ENCODE data around the gene DGKG.

Gene DGKG

DNA sequence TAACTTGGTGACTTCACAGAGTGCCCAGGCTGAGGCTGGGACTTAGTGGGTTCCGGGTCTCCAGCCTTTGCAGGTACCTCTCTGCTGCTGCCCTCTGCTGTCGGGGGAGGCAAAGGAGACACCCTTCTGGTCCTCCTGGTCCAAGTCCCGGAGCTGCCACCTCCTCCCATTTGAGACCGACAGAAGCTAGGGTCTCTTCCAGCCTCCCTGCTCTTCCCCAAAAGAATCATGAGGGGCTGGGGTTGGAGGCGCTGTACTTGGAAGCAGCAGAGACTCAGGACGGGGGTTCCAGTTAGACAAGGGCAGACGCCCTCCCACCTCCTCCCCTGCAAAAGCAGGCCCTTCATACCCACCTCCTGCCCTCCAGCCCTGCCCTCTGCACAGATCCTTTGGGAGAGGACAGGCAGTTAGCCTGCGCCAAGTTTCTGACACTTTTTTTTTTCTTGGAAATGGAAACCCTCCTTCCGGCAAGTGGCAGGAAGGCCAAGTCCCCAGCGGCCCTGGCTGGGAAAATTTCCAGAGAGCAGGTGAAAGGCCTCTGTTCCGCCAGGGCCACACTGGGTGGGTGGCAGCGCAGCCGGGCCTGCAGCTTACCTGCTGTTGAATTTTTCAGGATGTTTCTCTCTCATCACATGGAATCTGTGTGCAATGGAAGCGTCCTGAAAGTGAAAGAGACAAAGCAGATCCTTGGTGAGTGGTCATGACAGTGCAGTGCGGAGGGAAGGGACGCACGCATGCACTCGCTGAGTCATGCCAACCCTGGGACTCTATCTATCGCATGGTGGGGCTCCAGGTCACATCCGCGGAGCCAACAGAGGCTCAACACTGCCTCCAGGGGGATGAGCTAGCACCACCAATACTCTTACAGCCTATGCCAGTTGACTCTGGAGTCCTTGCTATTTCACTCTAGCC, 119.9 kb downstream of the DGKG start:
- no peak for DNase-seq (ENCODE audit: low spot score)

DNA sequence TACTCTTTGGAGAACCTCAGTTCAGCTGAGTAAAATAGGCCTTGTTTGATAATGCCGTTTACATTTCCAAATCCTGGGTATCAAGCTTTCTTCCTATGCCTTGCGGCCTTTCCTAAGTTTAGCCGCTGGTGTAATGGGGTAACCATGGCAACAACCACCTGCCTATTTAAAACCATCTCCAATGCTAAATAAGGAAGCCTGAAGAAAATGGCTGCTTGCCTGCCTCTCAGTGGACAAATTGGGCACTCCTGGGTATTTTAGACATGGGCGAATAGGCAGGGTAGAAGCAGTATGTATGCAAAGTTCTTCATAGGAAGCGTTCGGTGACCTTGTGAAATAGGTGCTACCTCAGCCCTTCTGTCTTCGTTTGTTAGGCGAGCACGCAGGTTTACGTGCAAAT, 122.7 kb downstream of the DGKG start:
- DNase-seq (ENCODE audit: low spot score): no peak

- no peak for DNase-seq (ENCODE audit: low spot score)
Observed at GRCh38 chr3:186237915-186238314, 124.1 kb downstream of the DGKG start.

GRCh38 chr3:186236357-186237020, 125.5 kb downstream of the DGKG start:
- DNase-seq (ENCODE audit: low spot score): no peak

GRCh38 chr3:186235554-186235953, 126.5 kb downstream of the DGKG start:
- DNase-seq (ENCODE audit: low spot score): no peak

GRCh38 chr3:186234152-186234551, 127.9 kb downstream of the DGKG start:
- no peak for DNase-seq (ENCODE audit: low spot score)

DNA sequence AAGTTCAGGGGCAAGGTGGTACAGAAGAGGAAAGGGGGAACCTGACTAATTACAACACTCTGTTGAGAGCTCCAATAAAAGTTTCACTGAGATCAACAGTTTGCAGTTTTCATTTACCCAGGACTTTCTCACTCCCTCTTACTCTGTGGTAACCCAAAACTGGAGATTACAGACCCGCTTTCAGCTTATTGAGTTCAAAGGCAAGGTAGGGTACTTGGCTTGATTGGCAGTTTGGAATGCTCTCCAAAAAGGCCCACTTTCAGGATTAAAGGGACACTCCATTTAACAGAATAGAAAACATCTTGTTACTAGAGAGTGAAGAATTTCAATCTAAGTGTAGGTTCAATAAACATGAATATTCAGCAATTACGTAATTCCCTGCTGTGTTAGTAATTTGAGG, 135.6 kb downstream of the DGKG start:
- DNase-seq (ENCODE audit: low spot score): no peak

GRCh38 chr3:186225603-186226002, 136.4 kb downstream of the DGKG start:
- no peak for DNase-seq (ENCODE audit: low spot score)

DNA sequence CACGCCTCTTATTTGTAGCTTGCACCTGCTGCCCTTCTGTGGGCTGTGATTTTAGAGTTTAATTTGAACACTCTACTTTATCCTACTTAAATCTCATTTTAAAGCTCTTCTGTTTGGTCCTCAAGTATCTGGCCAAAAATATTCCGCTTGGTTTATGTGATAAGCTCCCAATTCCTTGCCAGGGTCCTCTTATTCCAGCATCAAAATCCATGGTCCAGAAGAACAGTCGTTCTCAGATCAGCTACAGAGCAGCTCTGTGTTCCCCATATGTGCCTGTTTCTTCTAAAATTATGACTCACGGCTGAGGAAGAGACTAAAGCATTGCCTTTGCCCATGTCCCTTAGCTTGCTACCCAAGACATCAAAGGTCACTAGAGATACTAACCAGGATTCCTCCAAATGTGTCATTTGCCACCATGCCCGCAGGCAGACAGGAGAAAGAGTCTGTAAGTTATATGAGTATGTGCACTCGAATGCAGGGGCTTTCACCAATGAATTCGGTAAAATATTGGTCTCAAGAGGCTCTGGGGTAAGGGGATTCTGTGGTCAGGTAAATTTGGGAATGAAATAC, 137.9 kb downstream of the DGKG start:
- DNase-seq (ENCODE audit: low spot score): no peak

DNA sequence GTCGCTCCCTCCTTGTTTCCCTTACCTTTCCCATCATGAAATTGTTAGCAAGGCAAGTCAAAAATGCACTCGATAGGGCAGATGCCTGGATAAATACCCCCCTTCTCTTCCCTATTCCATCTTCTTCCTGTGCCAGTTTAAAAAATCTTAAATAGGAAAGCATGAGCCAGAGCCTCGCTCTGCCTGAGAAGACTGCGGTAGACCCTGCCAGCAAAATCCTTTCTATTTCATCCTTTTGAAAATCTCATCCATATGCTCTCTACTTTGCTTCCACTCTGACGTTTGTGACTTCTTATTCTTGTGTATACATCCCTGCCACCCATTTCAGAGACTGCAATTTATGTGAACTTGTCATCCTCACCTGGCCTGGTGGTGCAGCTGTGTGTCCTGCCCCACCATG, 138.6 kb downstream of the DGKG start:
- DNase-seq (ENCODE audit: low spot score): no peak

- no peak for DNase-seq (ENCODE audit: low spot score)
Observed at GRCh38 chr3:186221760-186222378, 140.2 kb downstream of the DGKG start.

- DNase-seq (ENCODE audit: low spot score): no peak
Observed at GRCh38 chr3:186220911-186221645, 141.0 kb downstream of the DGKG start.

DNA sequence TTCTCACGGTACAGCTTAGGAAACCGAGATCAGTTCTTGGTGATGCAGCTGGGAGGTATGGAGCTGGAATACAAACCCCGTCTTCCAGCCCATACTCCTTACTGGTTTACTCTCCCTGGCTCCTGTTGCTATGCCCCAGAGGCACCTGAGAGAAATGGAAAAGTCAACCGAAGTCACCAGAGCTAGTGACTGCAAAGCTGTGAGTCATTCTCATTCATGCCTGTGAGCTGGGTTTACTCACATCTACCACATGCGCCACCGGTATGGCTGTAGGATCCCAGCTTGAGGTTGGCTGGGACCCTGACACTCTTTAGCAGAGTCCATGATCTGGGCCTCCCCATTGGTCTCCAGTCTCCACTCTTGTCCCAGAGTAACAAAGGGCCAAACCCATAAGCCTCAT, 141.7 kb downstream of the DGKG start:
- no peak for DNase-seq (ENCODE audit: low spot score)

- no peak for DNase-seq (ENCODE audit: low spot score)
Observed at GRCh38 chr3:186219211-186219638, 142.8 kb downstream of the DGKG start.

DNA sequence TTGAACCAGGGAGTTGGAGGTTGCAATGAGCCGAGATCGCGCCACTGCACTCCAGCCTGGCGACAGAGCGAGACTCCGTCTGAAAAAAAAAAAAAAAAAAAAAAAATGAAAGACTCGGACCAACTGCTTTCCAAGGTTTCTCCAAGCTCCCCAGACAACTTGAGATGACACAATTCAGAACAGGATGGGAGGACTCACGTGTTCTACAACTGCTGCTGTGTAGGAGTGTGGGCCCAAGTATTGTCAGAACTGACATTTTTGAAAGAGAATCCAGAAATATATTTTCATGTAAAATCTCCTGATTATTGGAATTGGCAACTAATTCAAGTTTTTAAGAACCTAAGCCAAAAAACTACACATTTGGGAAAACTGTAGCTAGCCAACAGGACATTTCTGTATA, 143.6 kb downstream of the DGKG start:
- no peak for DNase-seq (ENCODE audit: low spot score)

- no peak for DNase-seq (ENCODE audit: low spot score)
Observed at GRCh38 chr3:186217820-186218164, 144.2 kb downstream of the DGKG start.

DNA sequence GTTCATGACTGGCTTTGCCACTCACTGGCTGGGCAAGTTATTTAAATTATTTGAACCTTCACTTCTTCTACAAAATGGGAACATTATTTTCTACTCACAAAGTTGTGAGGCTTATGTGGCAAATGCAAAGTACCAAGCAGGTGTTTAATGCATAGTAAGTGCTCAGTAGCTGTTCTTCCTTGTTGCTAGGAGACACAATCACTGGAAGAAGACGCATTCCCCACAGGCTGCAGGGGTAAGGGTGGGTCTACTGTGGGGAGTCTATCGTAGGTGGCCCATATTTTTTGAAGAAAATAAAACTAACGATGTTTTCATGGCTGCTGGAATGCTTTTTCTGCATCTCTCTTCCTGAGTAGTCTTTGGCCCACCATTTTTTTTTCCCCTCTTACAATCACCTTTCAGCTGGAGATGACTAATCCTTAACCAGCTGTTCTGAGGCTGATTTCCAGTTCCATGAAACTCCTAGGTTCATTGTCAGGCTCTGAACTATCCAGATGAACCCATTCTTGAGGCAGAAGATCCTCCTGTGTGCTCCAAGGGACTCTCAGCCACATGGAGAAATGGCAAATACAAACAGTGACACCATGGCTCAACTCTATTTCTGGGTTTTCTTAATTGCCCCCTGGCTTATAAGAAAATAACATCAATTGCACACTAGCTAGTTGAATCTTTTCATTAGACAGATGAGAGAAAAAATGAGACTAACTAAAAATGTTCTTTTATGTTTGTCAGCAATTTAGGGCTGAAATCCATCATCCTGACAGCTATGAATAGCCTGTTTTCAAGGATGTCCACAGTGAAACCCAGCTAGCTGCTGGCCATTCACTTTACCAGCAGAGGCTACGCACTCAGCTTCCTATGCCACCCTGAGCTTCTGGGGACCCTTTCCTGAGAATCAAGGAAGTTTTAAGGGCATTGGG, 144.9 kb downstream of the DGKG start:
- no peak for DNase-seq (ENCODE audit: low spot score)

GRCh38 chr3:186214670-186215069, 147.4 kb downstream of the DGKG start:
- no peak for DNase-seq (ENCODE audit: low spot score)

DNA sequence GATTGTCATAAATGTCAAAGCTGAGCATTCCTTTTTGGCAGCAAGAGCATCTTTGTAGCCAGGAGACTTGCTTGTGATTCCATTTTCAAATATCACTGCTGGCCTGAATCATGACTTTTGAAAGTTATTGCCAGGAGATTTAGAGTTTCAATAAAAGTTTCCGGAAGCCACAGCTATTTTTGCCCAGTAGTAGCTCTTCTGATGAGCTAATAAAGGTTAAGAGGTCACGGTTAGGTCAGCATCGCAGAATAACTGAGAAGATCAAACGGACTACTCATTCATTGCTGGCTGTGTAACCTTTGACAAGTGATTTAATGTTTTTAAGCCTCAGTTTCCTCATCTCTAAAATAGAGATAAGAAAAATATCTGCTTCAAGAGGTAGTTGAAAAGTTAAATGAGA, 148.1 kb downstream of the DGKG start:
- DNase-seq (ENCODE audit: low spot score): no peak

- DNase-seq (ENCODE audit: low spot score): no peak
Observed at GRCh38 chr3:186212611-186213010, 149.4 kb downstream of the DGKG start.
